ENCODE results near the gene CNOT11. TPM values are rescaled to one million over a fixed set of nuclear protein-coding genes. Genes with fewer than 3 reads are reported as not detected.

The CNOT11 gene
- total RNA-seq, 1 experiment from 2014 or later, result 54.0 TPM

GRCh38 chr2:101308432-101309210, 55.9 kb downstream of the CNOT11 start, which contains the start of gene RNF149 (continued):
- TF ChIP-seq, protein P1, sequence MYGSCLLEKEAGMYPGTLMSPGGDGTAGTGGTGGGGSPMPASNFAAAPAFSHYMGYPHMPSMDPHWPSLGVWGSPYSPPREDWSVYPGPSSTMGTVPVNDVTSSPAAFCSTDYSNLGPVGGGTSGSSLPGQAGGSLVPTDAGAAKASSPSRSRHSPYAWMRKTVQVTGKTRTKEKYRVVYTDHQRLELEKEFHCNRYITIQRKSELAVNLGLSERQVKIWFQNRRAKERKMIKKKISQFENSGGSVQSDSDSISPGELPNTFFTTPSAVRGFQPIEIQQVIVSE (CRISPR knock-in tag; IDR thresholded peaks at IDR 0.05; ENCODE audit: borderline replicate concordance), result no peak
- TF ChIP-seq NR3C1 (CRISPR knock-in tag; conservative IDR thresholded peaks at IDR 0.05; ENCODE audit: low read depth) (peak; percentile 40; the same call in 1 of the 2 replicates), MYBL2 (CRISPR knock-in tag; IDR thresholded peaks at IDR 0.05) (peak; percentile 1; the same call in 1 of the 2 replicates), CBFB (CRISPR knock-in tag; IDR thresholded peaks at IDR 0.05; ENCODE audit: low read depth) (0 out of 2 replicates have a peak, but pooled peaks have one; percentile 63), SMAD3 (CRISPR knock-in tag; IDR thresholded peaks at IDR 0.05; ENCODE audit: borderline replicate concordance) (peak; percentile 54; the same call in 1 of the 2 replicates), MXD4 (CRISPR knock-in tag; IDR thresholded peaks at IDR 0.05; ENCODE audit: borderline replicate concordance) (no peak), HMGXB4 (CRISPR knock-in tag; IDR thresholded peaks at IDR 0.05) (peak; percentile 91; the same call in 1 of the 2 replicates), TP53 (CRISPR knock-in tag; IDR thresholded peaks at IDR 0.05) (peak; percentile 10; the same call in 1 of the 2 replicates), GABPB1 (CRISPR knock-in tag; IDR thresholded peaks at IDR 0.05) (peak; percentile 83), CREB1 (CRISPR knock-in tag; IDR thresholded peaks at IDR 0.05) (0 out of 2 replicates have a peak, but pooled peaks have one; percentile 8)
- TF ChIP-seq, protein P2, sequence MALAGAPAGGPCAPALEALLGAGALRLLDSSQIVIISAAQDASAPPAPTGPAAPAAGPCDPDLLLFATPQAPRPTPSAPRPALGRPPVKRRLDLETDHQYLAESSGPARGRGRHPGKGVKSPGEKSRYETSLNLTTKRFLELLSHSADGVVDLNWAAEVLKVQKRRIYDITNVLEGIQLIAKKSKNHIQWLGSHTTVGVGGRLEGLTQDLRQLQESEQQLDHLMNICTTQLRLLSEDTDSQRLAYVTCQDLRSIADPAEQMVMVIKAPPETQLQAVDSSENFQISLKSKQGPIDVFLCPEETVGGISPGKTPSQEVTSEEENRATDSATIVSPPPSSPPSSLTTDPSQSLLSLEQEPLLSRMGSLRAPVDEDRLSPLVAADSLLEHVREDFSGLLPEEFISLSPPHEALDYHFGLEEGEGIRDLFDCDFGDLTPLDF (CRISPR knock-in tag; IDR thresholded peaks at IDR 0.05), result peak; percentile 5; the same call in 1 of the 2 replicates
- TF ChIP-seq, protein P3, sequence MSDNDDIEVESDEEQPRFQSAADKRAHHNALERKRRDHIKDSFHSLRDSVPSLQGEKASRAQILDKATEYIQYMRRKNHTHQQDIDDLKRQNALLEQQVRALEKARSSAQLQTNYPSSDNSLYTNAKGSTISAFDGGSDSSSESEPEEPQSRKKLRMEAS (CRISPR knock-in tag; IDR thresholded peaks at IDR 0.05), result peak; percentile 74

DNA sequence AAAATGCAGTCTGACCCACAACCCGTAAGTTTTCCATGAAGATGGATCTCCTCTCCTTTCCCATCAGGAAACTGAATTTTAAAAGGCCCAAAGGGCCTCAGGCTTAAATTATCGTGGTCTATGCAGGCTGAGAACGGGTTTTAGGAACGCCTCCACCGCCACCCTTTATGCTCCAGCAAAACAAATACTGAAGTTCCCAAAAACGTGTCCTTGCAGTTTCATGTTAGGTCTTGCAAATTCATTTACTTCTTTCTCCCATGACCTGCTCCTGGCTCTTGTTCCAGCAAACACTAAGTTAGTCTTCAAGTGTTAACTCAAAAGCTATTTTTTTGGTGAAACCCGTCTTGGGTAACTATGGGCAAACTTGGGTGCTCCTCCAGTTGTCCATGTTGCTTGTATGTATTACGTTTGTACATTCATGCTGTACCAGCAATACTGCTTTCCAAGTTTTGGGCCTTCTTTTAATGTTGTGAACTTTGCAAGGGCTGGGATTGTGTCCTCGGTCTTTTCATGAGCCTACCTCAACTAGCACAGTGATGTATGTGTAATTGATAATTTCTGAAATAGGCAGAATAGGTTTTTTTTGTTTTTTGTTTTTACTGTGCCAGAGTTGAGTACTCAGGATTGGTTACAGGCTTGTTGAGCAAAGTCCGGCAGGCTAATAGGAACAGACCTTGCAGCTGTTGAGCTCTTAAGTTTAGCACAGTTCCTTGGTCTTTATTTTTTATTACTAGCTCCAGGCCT, 57.6 kb downstream of the CNOT11 start:
- H3K4me3 Mint-ChIP-seq, result no peak overlapping the region
- ChIA-PET POLR2A (interaction anchor here (0.6 kb wide), 1 partner anchor 307 kb away, joined by 4 read pairs; no protein-coding TSS in a partner anchor), CTCF (no interaction called here)
- H3K9me3 Mint-ChIP-seq, result no peaks in the 10 kb centered on the region
- no peak overlapping the region for H3K27ac Mint-ChIP-seq
- ATAC-seq, result no peak
- H3K27me3 Mint-ChIP-seq (ENCODE audit: low read depth), result peaks cover 9% of the 10 kb centered on the region
- H3K36me3 Mint-ChIP-seq, result peaks cover 11% of the 10 kb centered on the region
- no peak for DNase-seq (ENCODE audit: low spot score)
- peaks cover 39% of the 10 kb centered on the region for H3K4me1 Mint-ChIP-seq
- no peak for TF ChIP-seq ZNF425 (CRISPR knock-in tag; conservative IDR thresholded peaks at IDR 0.05)
- TF ChIP-seq OVOL2 (CRISPR knock-in tag; IDR thresholded peaks at IDR 0.05; ENCODE audit: borderline replicate concordance), result no peak
- no peak for TF ChIP-seq ZNF423 (CRISPR knock-in tag; IDR thresholded peaks at IDR 0.05)
- TF ChIP-seq GABPB1 (CRISPR knock-in tag; IDR thresholded peaks at IDR 0.05), result no peak
- TF ChIP-seq, protein P4, sequence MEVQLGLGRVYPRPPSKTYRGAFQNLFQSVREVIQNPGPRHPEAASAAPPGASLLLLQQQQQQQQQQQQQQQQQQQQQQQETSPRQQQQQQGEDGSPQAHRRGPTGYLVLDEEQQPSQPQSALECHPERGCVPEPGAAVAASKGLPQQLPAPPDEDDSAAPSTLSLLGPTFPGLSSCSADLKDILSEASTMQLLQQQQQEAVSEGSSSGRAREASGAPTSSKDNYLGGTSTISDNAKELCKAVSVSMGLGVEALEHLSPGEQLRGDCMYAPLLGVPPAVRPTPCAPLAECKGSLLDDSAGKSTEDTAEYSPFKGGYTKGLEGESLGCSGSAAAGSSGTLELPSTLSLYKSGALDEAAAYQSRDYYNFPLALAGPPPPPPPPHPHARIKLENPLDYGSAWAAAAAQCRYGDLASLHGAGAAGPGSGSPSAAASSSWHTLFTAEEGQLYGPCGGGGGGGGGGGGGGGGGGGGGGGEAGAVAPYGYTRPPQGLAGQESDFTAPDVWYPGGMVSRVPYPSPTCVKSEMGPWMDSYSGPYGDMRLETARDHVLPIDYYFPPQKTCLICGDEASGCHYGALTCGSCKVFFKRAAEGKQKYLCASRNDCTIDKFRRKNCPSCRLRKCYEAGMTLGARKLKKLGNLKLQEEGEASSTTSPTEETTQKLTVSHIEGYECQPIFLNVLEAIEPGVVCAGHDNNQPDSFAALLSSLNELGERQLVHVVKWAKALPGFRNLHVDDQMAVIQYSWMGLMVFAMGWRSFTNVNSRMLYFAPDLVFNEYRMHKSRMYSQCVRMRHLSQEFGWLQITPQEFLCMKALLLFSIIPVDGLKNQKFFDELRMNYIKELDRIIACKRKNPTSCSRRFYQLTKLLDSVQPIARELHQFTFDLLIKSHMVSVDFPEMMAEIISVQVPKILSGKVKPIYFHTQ (CRISPR knock-in tag; IDR thresholded peaks at IDR 0.05), result no peak
- no peak for TF ChIP-seq ARID4B (CRISPR knock-in tag; IDR thresholded peaks at IDR 0.05; ENCODE audit: borderline replicate concordance)
- TF ChIP-seq GTF2I (CRISPR knock-in tag; conservative IDR thresholded peaks at IDR 0.05), result no peak

All from WTC11 (cell line).